HepG2 (cell line): ENCODE measurements around the gene NINJ2. TPM values are rescaled to one million over a fixed set of nuclear protein-coding genes. Genes with fewer than 3 reads are reported as not detected.
A peak's percentile ranks its signal among the peaks of the same experiment; 100 is the strongest.

Experiments
- FOXK1 ChIP-seq: sonication (generic); formaldehyde crosslinking; IDR thresholded peaks from 2 replicates; pipeline ENCODE4 v1.4.0; 2020; ENCODE audit warnings: low read depth, missing genetic modification reagents, borderline replicate concordance
- FOXK2 ChIP-seq: fragments of 450-650 bp; IDR thresholded peaks from 2 replicates; pipeline ENCODE4 v1.6.1; 2016
- HNRNPUL1 ChIP-seq: fragments of 200-400 bp; formaldehyde crosslinking; IDR thresholded peaks from 2 replicates; pipeline ENCODE4 v1.6.1; 2017; ENCODE audit warnings: low read depth, mild to moderate bottlenecking, low read length, moderate library complexity
- MATR3 ChIP-seq: sonication (generic); formaldehyde crosslinking; IDR thresholded peaks from 2 replicates; pipeline ENCODE4 v1.4.0; 2020; ENCODE audit warnings: missing genetic modification reagents
- NR2F2 ChIP-seq: IDR thresholded peaks from 2 replicates; pipeline ENCODE4 v1.6.1; 2012; ENCODE audit warnings: low read depth, inconsistent platforms, borderline replicate concordance
- RBFOX2 ChIP-seq: fragments of 200-400 bp; formaldehyde crosslinking; IDR thresholded peaks from 2 replicates; pipeline ENCODE4 v1.6.1; 2017; ENCODE audit warnings: low read depth, mild to moderate bottlenecking, low read length
- RCOR2 ChIP-seq: IDR thresholded peaks from 2 replicates; pipeline ENCODE4 v1.6.1; 2016; ENCODE audit warnings: missing biosample characterization, missing genetic modification reagents
- SMAD9 ChIP-seq: sonication (generic); formaldehyde crosslinking; IDR thresholded peaks from 2 replicates; pipeline ENCODE4 v1.5.1; 2020; ENCODE audit warnings: mild to moderate bottlenecking, missing genetic modification reagents
- SRSF1 ChIP-seq: fragments of 200-400 bp; formaldehyde crosslinking; optimal IDR thresholded peaks from 2 replicates; pipeline ENCODE3; 2017; ENCODE audit warnings: mild to moderate bottlenecking, low read depth, low read length, moderate library complexity
- ZBTB20 ChIP-seq: sonication (generic); formaldehyde crosslinking; IDR thresholded peaks from 2 replicates; pipeline ENCODE4 v1.8.1; 2023; ENCODE audit warnings: missing genetic modification reagents, low read depth, mild to moderate bottlenecking, borderline replicate concordance
- ZNF343 ChIP-seq: sonication (generic); formaldehyde crosslinking; IDR thresholded peaks from 2 replicates; pipeline ENCODE4 v1.4.0; 2020; ENCODE audit warnings: mild to moderate bottlenecking, missing genetic modification reagents
- ZNF577 ChIP-seq: sonication (generic); formaldehyde crosslinking; IDR thresholded peaks from 2 replicates; pipeline ENCODE4 v1.4.0; 2020; ENCODE audit warnings: mild to moderate bottlenecking, low read depth, missing genetic modification reagents, borderline replicate concordance
- ZNF891 ChIP-seq: sonication (generic); formaldehyde crosslinking; IDR thresholded peaks from 2 replicates; pipeline ENCODE4 v1.5.0; 2020; ENCODE audit warnings: mild to moderate bottlenecking, missing genetic modification reagents
- polyA plus RNA-seq, 8 experiments: library from polyadenylated mRNA; depleted of rRNA in 3 of 8; stranded (reverse) in 7 of 8; unstranded in 1 of 8; fragments of >200 nt; fragmentation: Illumina TruSeq in 4 of 8; extraction: Trizol in 4 of 8; gene quantifications; 2 replicates each; pipeline versions ENCODE4 v1.2.1 to v1.2.3, GENCODE V29; 2011 to 2016; ENCODE audit warnings: low read depth in 4 of 8, missing spikeins in 1 of 8, mixed read lengths in 1 of 8; ENCODE audit not compliant: insufficient read depth in 1 of 8
- total RNA-seq, 5 experiments: library from RNA; depleted of rRNA; stranded (reverse); fragments of >200 nt; fragmentation: Illumina TruSeq; extraction: Trizol; gene quantifications; 2 replicates each; pipeline ENCODE4 v1.2.3, GENCODE V29; 2016; ENCODE audit warnings: low read depth in 1 of 5
- TF ChIP-seq, protein P1 (sequence below): sonication (generic); formaldehyde crosslinking; IDR thresholded peaks from 2 replicates; pipeline ENCODE4 v1.4.0; 2020; ENCODE audit warnings: missing genetic modification reagents
- TF ChIP-seq, protein P2 (sequence below): sonication (generic); formaldehyde crosslinking; IDR thresholded peaks from 2 replicates; pipeline ENCODE4 v1.5.0; 2020; ENCODE audit warnings: mild to moderate bottlenecking, missing genetic modification reagents, borderline replicate concordance
- TF ChIP-seq, protein P3 (sequence below): IDR thresholded peaks from 2 replicates; pipeline ENCODE4 v1.6.1; 2016; ENCODE audit warnings: mild to moderate bottlenecking, missing biosample characterization, missing genetic modification reagents
- TF ChIP-seq, protein P4 (sequence below): IDR thresholded peaks from 2 replicates; pipeline ENCODE4 v1.6.1; 2016; ENCODE audit warnings: mild to moderate bottlenecking
- TF ChIP-seq, protein P5 (sequence below): sonication (generic); formaldehyde crosslinking; IDR thresholded peaks from 2 replicates; pipeline ENCODE4 v1.4.0; 2020; ENCODE audit warnings: missing genetic modification reagents, mild to moderate bottlenecking, borderline replicate concordance

NINJ2 gene
- total and polyA plus RNA-seq, 2 of the 13 experiments (the other 11 are each of a cell fraction or from before 2014, with no cell fraction given), result 0.62 to 3.8 TPM

DNA sequence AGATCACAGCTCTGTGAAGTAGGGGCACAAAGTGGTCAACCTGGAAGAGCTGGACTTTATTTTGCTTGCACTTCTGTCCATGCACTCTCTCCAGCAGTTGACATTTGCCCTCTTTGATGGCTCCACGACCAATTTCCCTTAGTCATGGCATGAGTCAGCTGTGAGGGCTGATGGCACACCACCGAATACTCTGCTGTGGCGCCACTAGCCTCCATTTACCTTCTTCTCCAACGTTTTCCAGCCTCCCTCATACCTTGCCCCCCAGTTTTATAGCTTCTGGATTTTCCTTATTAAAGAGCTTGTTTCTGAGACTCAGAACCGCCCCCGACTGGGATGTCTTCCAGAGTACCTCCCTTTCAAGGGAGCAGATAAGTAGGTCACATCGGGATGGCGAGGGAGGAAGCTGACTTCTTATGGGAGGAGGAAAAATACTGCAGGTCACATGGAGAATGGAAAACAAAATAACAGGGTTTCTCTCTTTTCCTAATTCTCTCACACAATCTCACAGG, 17.6 kb downstream of the NINJ2 start (continued):
- TF ChIP-seq, protein P1, sequence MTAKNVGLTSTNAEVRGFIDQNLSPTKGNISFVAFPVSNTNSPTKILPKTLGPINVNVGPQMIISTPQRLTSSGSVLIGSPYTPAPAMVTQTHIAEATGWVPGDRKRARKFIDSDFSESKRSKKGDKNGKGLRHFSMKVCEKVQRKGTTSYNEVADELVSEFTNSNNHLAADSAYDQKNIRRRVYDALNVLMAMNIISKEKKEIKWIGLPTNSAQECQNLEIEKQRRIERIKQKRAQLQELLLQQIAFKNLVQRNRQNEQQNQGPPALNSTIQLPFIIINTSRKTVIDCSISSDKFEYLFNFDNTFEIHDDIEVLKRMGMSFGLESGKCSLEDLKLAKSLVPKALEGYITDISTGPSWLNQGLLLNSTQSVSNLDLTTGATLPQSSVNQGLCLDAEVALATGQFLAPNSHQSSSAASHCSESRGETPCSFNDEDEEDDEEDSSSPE (CRISPR knock-in tag), result 0 out of 2 replicates have a peak, but pooled peaks have one; percentile 38
- no peak for TF ChIP-seq ZNF577 (CRISPR knock-in tag)
- TF ChIP-seq FOXK2, result 0 out of 2 replicates have a peak, but pooled peaks have one; percentile 30
- no peak for TF ChIP-seq ZNF891 (CRISPR knock-in tag)
- TF ChIP-seq, protein P2, sequence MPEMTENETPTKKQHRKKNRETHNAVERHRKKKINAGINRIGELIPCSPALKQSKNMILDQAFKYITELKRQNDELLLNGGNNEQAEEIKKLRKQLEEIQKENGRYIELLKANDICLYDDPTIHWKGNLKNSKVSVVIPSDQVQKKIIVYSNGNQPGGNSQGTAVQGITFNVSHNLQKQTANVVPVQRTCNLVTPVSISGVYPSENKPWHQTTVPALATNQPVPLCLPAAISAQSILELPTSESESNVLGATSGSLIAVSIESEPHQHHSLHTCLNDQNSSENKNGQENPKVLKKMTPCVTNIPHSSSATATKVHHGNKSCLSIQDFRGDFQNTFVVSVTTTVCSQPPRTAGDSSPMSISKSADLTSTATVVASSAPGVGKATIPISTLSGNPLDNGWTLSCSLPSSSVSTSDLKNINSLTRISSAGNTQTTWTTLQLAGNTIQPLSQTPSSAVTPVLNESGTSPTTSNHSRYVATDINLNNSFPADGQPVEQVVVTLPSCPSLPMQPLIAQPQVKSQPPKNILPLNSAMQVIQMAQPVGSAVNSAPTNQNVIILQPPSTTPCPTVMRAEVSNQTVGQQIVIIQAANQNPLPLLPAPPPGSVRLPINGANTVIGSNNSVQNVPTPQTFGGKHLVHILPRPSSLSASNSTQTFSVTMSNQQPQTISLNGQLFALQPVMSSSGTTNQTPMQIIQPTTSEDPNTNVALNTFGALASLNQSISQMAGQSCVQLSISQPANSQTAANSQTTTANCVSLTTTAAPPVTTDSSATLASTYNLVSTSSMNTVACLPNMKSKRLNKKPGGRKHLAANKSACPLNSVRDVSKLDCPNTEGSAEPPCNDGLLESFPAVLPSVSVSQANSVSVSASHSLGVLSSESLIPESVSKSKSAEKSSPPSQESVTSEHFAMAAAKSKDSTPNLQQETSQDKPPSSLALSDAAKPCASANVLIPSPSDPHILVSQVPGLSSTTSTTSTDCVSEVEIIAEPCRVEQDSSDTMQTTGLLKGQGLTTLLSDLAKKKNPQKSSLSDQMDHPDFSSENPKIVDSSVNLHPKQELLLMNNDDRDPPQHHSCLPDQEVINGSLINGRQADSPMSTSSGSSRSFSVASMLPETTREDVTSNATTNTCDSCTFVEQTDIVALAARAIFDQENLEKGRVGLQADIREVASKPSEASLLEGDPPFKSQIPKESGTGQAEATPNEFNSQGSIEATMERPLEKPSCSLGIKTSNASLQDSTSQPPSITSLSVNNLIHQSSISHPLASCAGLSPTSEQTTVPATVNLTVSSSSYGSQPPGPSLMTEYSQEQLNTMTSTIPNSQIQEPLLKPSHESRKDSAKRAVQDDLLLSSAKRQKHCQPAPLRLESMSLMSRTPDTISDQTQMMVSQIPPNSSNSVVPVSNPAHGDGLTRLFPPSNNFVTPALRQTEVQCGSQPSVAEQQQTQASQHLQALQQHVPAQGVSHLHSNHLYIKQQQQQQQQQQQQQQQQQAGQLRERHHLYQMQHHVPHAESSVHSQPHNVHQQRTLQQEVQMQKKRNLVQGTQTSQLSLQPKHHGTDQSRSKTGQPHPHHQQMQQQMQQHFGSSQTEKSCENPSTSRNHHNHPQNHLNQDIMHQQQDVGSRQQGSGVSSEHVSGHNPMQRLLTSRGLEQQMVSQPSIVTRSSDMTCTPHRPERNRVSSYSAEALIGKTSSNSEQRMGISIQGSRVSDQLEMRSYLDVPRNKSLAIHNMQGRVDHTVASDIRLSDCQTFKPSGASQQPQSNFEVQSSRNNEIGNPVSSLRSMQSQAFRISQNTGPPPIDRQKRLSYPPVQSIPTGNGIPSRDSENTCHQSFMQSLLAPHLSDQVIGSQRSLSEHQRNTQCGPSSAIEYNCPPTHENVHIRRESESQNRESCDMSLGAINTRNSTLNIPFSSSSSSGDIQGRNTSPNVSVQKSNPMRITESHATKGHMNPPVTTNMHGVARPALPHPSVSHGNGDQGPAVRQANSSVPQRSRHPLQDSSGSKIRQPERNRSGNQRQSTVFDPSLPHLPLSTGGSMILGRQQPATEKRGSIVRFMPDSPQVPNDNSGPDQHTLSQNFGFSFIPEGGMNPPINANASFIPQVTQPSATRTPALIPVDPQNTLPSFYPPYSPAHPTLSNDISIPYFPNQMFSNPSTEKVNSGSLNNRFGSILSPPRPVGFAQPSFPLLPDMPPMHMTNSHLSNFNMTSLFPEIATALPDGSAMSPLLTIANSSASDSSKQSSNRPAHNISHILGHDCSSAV (CRISPR knock-in tag), result no peak
- TF ChIP-seq, protein P3, sequence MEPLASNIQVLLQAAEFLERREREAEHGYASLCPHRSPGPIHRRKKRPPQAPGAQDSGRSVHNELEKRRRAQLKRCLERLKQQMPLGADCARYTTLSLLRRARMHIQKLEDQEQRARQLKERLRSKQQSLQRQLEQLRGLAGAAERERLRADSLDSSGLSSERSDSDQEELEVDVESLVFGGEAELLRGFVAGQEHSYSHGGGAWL (CRISPR knock-in tag), result no peak
- no peak for TF ChIP-seq MATR3
- TF ChIP-seq HNRNPUL1, result no peak
- TF ChIP-seq SRSF1, result no peak
- TF ChIP-seq NR2F2, result peak; percentile 84
- no peak for TF ChIP-seq RBFOX2
- TF ChIP-seq, protein P4, sequence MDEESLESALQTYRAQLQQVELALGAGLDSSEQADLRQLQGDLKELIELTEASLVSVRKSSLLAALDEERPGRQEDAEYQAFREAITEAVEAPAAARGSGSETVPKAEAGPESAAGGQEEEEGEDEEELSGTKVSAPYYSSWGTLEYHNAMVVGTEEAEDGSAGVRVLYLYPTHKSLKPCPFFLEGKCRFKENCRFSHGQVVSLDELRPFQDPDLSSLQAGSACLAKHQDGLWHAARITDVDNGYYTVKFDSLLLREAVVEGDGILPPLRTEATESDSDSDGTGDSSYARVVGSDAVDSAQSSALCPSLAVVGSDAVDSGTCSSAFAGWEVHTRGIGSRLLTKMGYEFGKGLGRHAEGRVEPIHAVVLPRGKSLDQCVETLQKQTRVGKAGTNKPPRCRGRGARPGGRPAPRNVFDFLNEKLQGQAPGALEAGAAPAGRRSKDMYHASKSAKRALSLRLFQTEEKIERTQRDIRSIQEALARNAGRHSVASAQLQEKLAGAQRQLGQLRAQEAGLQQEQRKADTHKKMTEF (CRISPR knock-in tag), result peak; percentile 55
- TF ChIP-seq, protein P5, sequence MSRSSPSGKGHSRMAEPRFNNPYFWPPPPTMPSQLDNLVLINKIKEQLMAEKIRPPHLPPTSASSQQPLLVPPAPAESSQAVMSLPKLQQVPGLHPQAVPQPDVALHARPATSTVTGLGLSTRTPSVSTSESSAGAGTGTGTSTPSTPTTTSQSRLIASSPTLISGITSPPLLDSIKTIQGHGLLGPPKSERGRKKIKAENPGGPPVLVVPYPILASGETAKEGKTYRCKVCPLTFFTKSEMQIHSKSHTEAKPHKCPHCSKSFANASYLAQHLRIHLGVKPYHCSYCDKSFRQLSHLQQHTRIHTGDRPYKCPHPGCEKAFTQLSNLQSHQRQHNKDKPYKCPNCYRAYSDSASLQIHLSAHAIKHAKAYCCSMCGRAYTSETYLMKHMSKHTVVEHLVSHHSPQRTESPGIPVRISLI (CRISPR knock-in tag), result no peak
- TF ChIP-seq SMAD9 (CRISPR knock-in tag), result no peak
- no peak for TF ChIP-seq RCOR2 (CRISPR knock-in tag)
- no peak for TF ChIP-seq ZBTB20 (CRISPR knock-in tag)
- no peak for TF ChIP-seq ZNF343
- TF ChIP-seq FOXK1 (CRISPR knock-in tag), result peak; percentile 58; the same call in 1 of the 2 replicates
